Stimulated activated naive CD4-positive, alpha-beta T cell (primary cell): ENCODE data around the gene PKDCC.
"Not testable (repeated sequence)": the region's sequence is repeated elsewhere in the genome, so short reads cannot be mapped to it uniquely, and the experiment has no call there.

Experiments
- DNase-seq, 6 experiments: peaks; one replicate each; lab custom pipeline; 2025; lab: John Stamatoyannopoulos, UW

Gene PKDCC

GRCh38 chr2:42063431-42064171 is 15.8 kb downstream of the PKDCC start:
- DNase-seq = no peak

GRCh38 chr2:42064417-42064942 is 16.7 kb downstream of the PKDCC start:
- DNase-seq = no peak

- DNase-seq = not testable (repeated sequence)
These were observed 17.9 kb downstream of the PKDCC start for GRCh38 chr2:42065753-42066152.

- not testable (repeated sequence) for DNase-seq
These were observed 19.2 kb downstream of the PKDCC start for GRCh38 chr2:42067001-42067400.

- no peak for DNase-seq
These were observed 19.7 kb downstream of the PKDCC start for GRCh38 chr2:42067521-42067920.

GRCh38 chr2:42068571-42069178 is 20.9 kb downstream of the PKDCC start:
- no peak for DNase-seq

GRCh38 chr2:42069568-42069967 is 21.7 kb downstream of the PKDCC start:
- DNase-seq = no peak

- DNase-seq = no peak
These were observed 24.0 kb downstream of the PKDCC start for GRCh38 chr2:42071791-42072190.

- no peak for DNase-seq
These were observed 24.7 kb downstream of the PKDCC start for GRCh38 chr2:42072349-42073118.

- DNase-seq = no peak
These were observed 26.1 kb downstream of the PKDCC start for GRCh38 chr2:42073739-42074503.

- DNase-seq = no peak
These were observed 26.8 kb downstream of the PKDCC start for GRCh38 chr2:42074661-42075060.

- no peak for DNase-seq
These were observed 28.8 kb downstream of the PKDCC start for GRCh38 chr2:42076357-42077225.

GRCh38 chr2:42077343-42077742 is 29.5 kb downstream of the PKDCC start:
- DNase-seq = no peak

- DNase-seq = no peak
These were observed 32.0 kb downstream of the PKDCC start for GRCh38 chr2:42079737-42080287.

- not testable (repeated sequence) for DNase-seq
These were observed 33.3 kb downstream of the PKDCC start for GRCh38 chr2:42081151-42081550.

GRCh38 chr2:42082016-42082415 is 34.2 kb downstream of the PKDCC start:
- no peak for DNase-seq

GRCh38 chr2:42084231-42084671 is 36.4 kb downstream of the PKDCC start:
- DNase-seq = no peak

- DNase-seq = not testable (repeated sequence)
These were observed 37.2 kb downstream of the PKDCC start for GRCh38 chr2:42085070-42085469.

- no peak for DNase-seq
These were observed 38.1 kb downstream of the PKDCC start for GRCh38 chr2:42085706-42086487.

GRCh38 chr2:42086500-42086953 is 38.7 kb downstream of the PKDCC start:
- DNase-seq = peak in 4 of 6 experiments; percentile 18 to 68 (median 32)
